CD4-positive, alpha-beta T cell (primary cell): ENCODE results near the gene FAM177A1. TPM values are rescaled to one million over a fixed set of nuclear protein-coding genes. Genes with fewer than 3 reads are reported as not detected.
"Not testable (repeated sequence)": the region's sequence is repeated elsewhere in the genome, so short reads cannot be mapped to it uniquely, and the experiment has no call there.

ENCODE experiments used
- ATAC-seq: fragments of 200-7000 bp; cut with Tn5 transposase; one replicate; pipeline ENCODE4 v1.10.0; 2022; ENCODE audit warnings: mild to moderate bottlenecking; ENCODE audit not compliant: poor library complexity
- CTCF ChIA-PET: fragments of 350-600 bp; sonication (Branson Sonifier 250); formaldehyde crosslinking; loops from one replicate; lab custom pipeline; 2021; ENCODE audit warnings: antibody characterized with exemption, inconsistent platforms; lab: Charles Lee
- POLR2A ChIA-PET: fragments of 350-600 bp; sonication (Branson Sonifier 250); formaldehyde crosslinking; loops from one replicate; lab custom pipeline; 2021; ENCODE audit warnings: antibody characterized with exemption, inconsistent platforms; lab: Charles Lee
- DNase-seq, 14 experiments: peaks; one replicate each; pipeline ENCODE4 v3.0.0-alpha.2; 2013 to 2020; ENCODE audit warnings: mixed read lengths in 2 of 14
- H3K27ac ChIP-seq, 2 donors: one replicate each; pipeline versions ENCODE4 v1.5.1 to v1.7.0; 2013; ENCODE audit warnings: low read length in 2 of 2, low read depth in 1 of 2, mild to moderate bottlenecking in 1 of 2
- H3K27me3 ChIP-seq, 2 experiments: 1 replicate in 1 of 2; 2 replicates in 1 of 2; pipeline versions ENCODE4 v1.6.1 to v1.7.0; 2013; ENCODE audit warnings: low read length in 2 of 2, control low read depth in 1 of 2, mild to moderate bottlenecking in 1 of 2, moderate library complexity in 1 of 2; ENCODE audit not compliant: insufficient read depth in 2 of 2, control insufficient read depth in 1 of 2
- H3K36me3 ChIP-seq: one replicate; pipeline ENCODE4 v1.6.1; 2013; ENCODE audit warnings: low read length, control low read depth; ENCODE audit not compliant: insufficient read depth
- H3K4me1 ChIP-seq: one replicate; pipeline ENCODE4 v1.6.1; 2013; ENCODE audit warnings: low read length, control low read depth; ENCODE audit not compliant: insufficient read depth
- H3K4me3 ChIP-seq: one replicate; pipeline ENCODE4 v1.5.1; 2013; ENCODE audit warnings: mild to moderate bottlenecking, low read length, moderate library complexity
- H3K9me3 ChIP-seq, 2 experiments: 1 replicate in 1 of 2; 2 replicates in 1 of 2; pipeline versions ENCODE4 v1.6.1 to v1.7.0; 2013; ENCODE audit warnings: low read length in 2 of 2, mild to moderate bottlenecking in 2 of 2, control low read depth in 1 of 2, moderate library complexity in 1 of 2; ENCODE audit not compliant: control insufficient read depth in 1 of 2, insufficient read depth in 1 of 2
- H3K27ac Mint-ChIP-seq: one replicate; pipeline ENCODE4 v1.8.0; 2020; ENCODE audit warnings: mixed read lengths
- H3K27me3 Mint-ChIP-seq: one replicate; pipeline ENCODE4 v1.8.0; 2021; ENCODE audit warnings: mixed read lengths
- H3K36me3 Mint-ChIP-seq: one replicate; pipeline ENCODE4 v1.8.0; 2021; ENCODE audit warnings: low read depth, mixed read lengths
- H3K4me1 Mint-ChIP-seq: one replicate; pipeline ENCODE4 v1.8.0; 2021; ENCODE audit warnings: low read depth, mixed read lengths
- H3K4me3 Mint-ChIP-seq: one replicate; pipeline ENCODE4 v1.8.0; 2020; ENCODE audit warnings: mild to moderate bottlenecking, mixed read lengths
- H3K9me3 Mint-ChIP-seq: one replicate; pipeline ENCODE4 v1.8.0; 2020; ENCODE audit warnings: mixed read lengths
- intact Hi-C, 2 experiments: fragments of 100-400 bp; cut with DNase I in 1 of 2; cut with micrococcal nuclease in 1 of 2; formaldehyde crosslinking; loops; one replicate each; pipeline versions ENCODE4 v1.15.1 to v1.9.0; 2023 to 2025; cut with DNase I, micrococcal nuclease
- total RNA-seq, 174 experiments: library from RNA in 2 of 174; stranded (reverse) in 2 of 174; gene quantifications; one replicate each; pipeline ENCODE4 v1.2.3 and lab custom pipeline; 2021 to 2026
- TF ChIP-seq, protein P1 (sequence below): fragments of 200-600 bp; IDR thresholded peaks from one replicate; pipeline ENCODE4 v1.8.0; 2022; ENCODE audit warnings: antibody characterized with exemption, mild to moderate bottlenecking

FAM177A1 gene
- total RNA-seq, 2 experiments from 2014 or later: 172 to 186 TPM

DNA sequence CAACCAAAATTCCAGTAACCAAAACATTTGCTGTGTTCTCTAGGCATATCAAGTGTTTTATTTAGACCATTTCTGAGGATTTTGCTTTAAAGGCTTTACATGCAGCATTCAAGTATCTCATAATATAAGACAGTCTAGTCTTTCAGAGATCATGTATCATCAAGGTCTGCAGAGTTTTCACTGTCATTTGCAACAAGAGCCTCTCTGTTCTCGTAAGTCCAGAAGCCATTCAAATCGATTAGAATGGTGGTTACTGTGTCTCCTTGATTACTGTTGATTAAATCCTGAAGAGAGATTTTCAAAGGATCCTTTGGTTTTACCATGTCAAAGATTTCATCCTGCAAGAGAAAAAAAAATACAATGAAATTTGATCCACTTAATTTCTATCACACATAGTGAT, 39.4 kb downstream of the FAM177A1 start:
- intact Hi-C loops: no loop called here
- CTCF ChIA-PET: no interaction called here
- H3K9me3 ChIP-seq: no peaks in the 10 kb centered on the region
- no peaks in the 10 kb centered on the region for H3K4me1 Mint-ChIP-seq
- TF ChIP-seq, protein P1, sequence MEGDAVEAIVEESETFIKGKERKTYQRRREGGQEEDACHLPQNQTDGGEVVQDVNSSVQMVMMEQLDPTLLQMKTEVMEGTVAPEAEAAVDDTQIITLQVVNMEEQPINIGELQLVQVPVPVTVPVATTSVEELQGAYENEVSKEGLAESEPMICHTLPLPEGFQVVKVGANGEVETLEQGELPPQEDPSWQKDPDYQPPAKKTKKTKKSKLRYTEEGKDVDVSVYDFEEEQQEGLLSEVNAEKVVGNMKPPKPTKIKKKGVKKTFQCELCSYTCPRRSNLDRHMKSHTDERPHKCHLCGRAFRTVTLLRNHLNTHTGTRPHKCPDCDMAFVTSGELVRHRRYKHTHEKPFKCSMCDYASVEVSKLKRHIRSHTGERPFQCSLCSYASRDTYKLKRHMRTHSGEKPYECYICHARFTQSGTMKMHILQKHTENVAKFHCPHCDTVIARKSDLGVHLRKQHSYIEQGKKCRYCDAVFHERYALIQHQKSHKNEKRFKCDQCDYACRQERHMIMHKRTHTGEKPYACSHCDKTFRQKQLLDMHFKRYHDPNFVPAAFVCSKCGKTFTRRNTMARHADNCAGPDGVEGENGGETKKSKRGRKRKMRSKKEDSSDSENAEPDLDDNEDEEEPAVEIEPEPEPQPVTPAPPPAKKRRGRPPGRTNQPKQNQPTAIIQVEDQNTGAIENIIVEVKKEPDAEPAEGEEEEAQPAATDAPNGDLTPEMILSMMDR: no peak
- ATAC-seq (no peak), DNase-seq (no peak)
- H3K27me3 ChIP-seq: no peaks in the 10 kb centered on the region
- peaks cover 76% of the 10 kb centered on the region for H3K36me3 Mint-ChIP-seq
- H3K9me3 Mint-ChIP-seq: no peaks in the 10 kb centered on the region
- H3K36me3 ChIP-seq: peaks cover 62% of the 10 kb centered on the region
- no peak overlapping the region for H3K27ac ChIP-seq
- POLR2A ChIA-PET: interaction anchor here (1.1 kb wide), 1 partner anchor 40 kb away, joined by 3 read pairs; the partner anchor contains the start of gene FAM177A1
- H3K4me1 ChIP-seq: no peaks in the 10 kb centered on the region
- H3K4me3 Mint-ChIP-seq: no peak overlapping the region
- no peaks in the 10 kb centered on the region for H3K27me3 Mint-ChIP-seq
- H3K27ac Mint-ChIP-seq: no peak overlapping the region
- no peak overlapping the region for H3K4me3 ChIP-seq

DNA sequence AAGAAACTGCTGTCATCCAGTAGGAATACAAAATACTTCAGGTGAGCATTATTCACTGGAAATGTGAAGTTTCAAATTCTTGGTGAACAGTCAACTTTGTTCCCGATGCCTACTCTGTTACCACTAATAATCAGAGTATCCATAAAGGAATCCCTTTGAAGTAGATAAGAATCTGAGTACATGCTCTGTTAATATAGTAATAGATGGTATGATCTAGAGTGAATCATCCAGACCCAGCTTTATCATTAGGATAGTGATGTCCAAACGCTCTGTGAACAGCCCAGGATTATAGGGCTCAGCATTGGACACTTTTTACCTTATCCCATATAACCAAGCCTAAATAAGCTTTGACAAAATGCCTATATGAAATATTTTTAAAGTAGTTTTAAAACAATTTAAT, 42.4 kb downstream of the FAM177A1 start:
- peaks cover 72% of the 10 kb centered on the region for H3K36me3 Mint-ChIP-seq
- no peaks in the 10 kb centered on the region for H3K9me3 Mint-ChIP-seq
- POLR2A ChIA-PET: no interaction called here
- H3K4me3 Mint-ChIP-seq: no peak overlapping the region
- no peak for ATAC-seq
- Histone ChIP-seq H3K27me3 (no peaks in the 10 kb centered on the region), H3K36me3 (peaks cover 66% of the 10 kb centered on the region), H3K4me1 (no peaks in the 10 kb centered on the region), H3K4me3 (no peak overlapping the region), H3K27ac (no peak overlapping the region), H3K9me3 (peaks cover 0 to 4% of the 10 kb centered on the region in 2 experiments)
- no peaks in the 10 kb centered on the region for H3K27me3 Mint-ChIP-seq
- H3K4me1 Mint-ChIP-seq: no peaks in the 10 kb centered on the region
- no peak for DNase-seq
- no peak overlapping the region for H3K27ac Mint-ChIP-seq
- CTCF ChIA-PET: no interaction called here
- intact Hi-C loops: no loop called here
- TF ChIP-seq, protein P1: no peak

DNA sequence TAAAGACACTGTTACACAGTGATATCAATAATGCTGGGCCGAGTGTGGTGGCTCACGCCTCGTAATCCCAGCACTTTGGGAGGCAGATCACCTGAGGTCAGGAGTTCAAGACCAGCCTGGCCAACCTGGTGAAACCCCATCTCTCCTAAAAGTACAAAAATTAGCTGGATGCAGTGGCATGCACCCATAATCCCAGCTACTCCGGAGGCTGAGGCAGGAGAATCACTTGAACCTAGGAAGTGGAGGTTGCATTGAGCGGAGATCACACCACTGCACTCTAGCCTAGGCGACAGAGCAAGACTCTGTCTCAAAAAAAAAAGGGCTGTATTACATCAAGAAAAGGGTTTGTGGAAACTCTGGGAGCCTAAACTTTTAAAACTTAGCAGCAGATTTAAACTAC, 48.6 kb downstream of the FAM177A1 start:
- H3K9me3 ChIP-seq, H3K4me3 Mint-ChIP-seq, H3K4me1 ChIP-seq, H3K27ac ChIP-seq, H3K27me3 ChIP-seq, H3K27me3 Mint-ChIP-seq, H3K27ac Mint-ChIP-seq, H3K9me3 Mint-ChIP-seq, ATAC-seq, CTCF ChIA-PET, intact Hi-C loops, DNase-seq, H3K4me3 ChIP-seq, H3K4me1 Mint-ChIP-seq: not testable (repeated sequence)
- peaks cover 69% of the 10 kb centered on the region for H3K36me3 ChIP-seq
- POLR2A ChIA-PET: interaction anchor here (0.6 kb wide), 1 partner anchor 20 kb away, joined by 6 read pairs; no protein-coding TSS in a partner anchor
- H3K36me3 Mint-ChIP-seq: peaks cover 82% of the 10 kb centered on the region

DNA sequence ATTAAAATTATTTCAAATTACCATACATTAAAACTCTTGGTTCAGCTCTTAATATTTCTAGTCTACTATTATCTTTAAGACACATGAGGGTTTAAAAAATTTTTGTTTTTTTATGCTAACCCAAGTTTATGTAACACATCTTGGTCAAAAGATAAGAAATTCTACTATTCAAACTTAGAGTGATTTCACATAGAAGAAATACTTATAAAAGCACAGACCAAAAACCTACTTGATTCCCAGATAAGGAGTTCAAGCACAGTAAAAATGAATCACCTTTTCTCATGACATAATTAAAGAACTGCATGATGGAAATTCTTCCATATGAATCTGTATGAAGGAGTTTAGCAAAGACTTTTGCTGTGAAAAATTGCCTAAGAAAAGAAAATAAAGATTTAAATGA, 61.8 kb downstream of the FAM177A1 start:
- no peaks in the 10 kb centered on the region for H3K27me3 Mint-ChIP-seq
- H3K4me1 Mint-ChIP-seq: peaks cover 11% of the 10 kb centered on the region
- CTCF ChIA-PET: no interaction called here
- Histone ChIP-seq H3K4me1 (no peaks in the 10 kb centered on the region), H3K9me3 (no peaks in the 10 kb centered on the region), H3K27me3 (no peaks in the 10 kb centered on the region), H3K36me3 (peaks cover 77% of the 10 kb centered on the region), H3K4me3 (no peak overlapping the region), H3K27ac (no peak overlapping the region)
- no peak overlapping the region for H3K4me3 Mint-ChIP-seq
- H3K36me3 Mint-ChIP-seq: peaks cover 82% of the 10 kb centered on the region
- DNase-seq (no peak), ATAC-seq (no peak)
- intact Hi-C loops: no loop called here
- H3K9me3 Mint-ChIP-seq: no peaks in the 10 kb centered on the region
- TF ChIP-seq, protein P1: no peak
- no peak overlapping the region for H3K27ac Mint-ChIP-seq
- POLR2A ChIA-PET: interaction anchor here (0.6 to 0.9 kb wide), 2 partner anchors 14 to 30 kb away, joined by 3 read pairs; partner anchors contain the start of gene PPP2R3C
